HG02610 (cell line): ENCODE measurements around the gene ACOD1.
"Not testable (repeated sequence)": the region's sequence is repeated elsewhere in the genome, so short reads cannot be mapped to it uniquely, and the experiment has no call there.

Experiments
- ATAC-seq: cut with Tn5 transposase; IDR thresholded peaks from one replicate; pipeline ENCODE4 v1.9.1; 2021; ENCODE audit warnings: mild to moderate bottlenecking, moderate library complexity; ENCODE audit not compliant: unreplicated experiment

Gene ACOD1

DNA sequence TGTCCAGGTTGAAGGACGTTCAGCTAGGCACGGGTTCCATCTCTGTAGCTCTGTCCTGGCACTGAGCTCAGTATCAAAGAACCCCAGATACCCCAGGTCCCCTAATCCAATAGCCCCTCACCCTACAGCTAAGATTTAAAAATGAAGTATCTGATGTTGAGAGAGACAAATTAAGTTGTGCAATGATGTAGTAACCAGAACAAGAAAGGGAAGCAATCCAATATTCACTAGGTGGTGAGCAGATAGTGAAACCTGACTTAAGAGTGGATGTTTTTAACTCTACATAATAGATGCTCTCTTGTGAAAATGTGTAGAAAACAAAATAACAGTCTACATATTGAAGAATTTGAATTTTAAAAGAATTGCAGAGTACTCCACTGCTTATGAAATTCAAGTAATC, 1.8 kb downstream of the ACOD1 start:
- no peak for ATAC-seq

DNA sequence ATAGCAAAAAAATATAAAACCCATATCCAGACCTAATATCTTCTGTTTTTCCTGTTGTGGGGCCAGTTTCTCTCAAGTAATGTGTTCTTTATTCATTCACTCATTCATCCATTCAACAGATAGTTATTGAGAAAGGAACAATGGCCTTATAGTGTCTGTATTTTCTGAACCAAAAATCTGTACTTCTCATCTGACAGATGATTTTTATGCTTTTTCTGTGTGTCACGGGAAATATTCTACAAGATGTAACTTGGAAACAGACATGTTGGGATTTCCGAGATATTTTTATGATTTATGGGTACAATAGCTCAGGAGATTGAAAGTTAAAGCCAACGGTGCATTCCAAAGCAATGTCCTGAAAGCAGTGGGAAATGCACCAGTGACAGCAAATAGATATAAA, 5.7 kb downstream of the ACOD1 start:
- ATAC-seq, result no peak

DNA sequence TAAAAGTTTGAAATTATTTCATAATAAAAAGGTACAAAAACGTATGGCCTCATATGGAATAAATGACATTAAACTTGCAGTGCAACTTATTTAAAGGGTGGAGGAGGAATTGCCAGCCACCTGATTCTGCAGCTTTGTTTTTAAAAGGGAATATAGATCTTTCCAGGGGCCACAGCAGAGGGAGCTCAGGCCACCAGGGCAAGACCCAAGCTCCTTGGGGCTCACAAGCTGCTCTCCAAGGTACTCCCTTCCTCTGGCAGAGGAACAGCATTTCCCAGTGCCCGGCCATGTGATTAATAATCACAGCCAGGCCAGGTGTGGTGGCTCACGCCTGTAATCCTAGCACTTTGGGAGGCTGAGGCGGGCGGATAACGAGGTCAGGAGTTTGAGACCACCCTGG, 6.2 kb downstream of the ACOD1 start:
- ATAC-seq, result no peak

DNA sequence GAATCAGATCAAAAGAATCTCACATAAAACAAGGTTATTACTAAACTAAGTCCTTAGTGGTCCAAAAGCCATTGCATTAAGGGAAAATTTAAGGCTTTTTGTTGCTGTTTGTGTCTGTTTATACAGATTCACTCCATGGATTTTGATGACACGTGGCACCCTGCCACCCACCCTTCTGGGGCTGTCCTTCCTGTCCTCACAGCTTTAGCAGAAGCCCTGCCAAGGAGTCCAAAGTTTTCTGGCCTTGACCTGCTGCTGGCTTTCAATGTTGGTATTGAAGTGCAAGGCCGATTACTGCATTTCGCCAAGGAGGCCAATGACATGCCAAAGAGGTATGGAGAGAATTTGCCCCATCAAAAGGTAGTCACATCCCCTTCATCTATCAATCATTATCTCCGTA, 6.9 kb downstream of the ACOD1 start:
- ATAC-seq, result no peak

DNA sequence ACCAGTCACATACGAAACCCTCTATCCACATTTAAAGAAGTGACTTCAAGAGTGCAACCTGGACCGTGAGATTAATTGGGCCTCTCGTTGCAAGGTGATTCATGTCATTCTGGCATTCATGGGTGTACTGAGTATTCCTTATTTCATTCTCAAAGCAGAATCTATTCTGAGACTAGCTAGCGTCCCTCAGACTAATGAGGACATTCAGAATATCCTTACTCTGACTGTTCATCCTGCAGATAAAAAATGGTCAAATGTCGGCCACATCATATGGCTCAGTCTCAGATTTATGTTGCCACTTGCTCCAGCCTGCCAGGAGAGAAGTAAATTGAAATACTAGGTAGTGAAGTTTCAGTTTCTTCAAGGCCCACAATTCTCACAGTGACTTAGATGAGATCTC, 7.3 kb downstream of the ACOD1 start:
- ATAC-seq, result no peak

DNA sequence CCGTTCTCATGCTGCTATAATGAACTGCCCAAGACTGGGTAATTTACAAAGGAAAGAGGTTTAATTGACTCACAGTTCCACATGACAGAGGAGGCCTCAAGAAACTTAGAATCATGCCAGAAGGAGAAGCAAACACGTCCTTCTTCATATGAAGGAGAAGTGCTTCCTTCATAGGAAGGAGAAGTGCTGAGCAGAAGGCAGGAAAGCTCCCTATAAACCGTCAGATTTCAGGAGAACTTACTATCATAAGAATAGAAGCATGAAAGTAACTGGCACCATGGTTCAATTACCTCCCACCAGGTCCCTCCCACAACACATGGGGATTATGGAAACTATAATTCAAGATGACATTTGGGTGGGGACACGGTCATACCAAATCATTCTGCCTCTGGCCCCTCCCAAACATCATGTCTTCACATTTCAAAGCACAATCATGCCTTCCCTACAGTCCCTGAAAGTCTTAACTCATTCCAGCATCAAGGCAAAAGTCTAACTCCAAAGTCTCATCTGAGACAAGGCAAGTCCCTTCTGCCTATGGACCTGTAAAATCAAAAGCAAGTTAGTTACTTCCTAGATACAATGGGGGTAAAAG, 10.6 kb downstream of the ACOD1 start:
- no peak for ATAC-seq

DNA sequence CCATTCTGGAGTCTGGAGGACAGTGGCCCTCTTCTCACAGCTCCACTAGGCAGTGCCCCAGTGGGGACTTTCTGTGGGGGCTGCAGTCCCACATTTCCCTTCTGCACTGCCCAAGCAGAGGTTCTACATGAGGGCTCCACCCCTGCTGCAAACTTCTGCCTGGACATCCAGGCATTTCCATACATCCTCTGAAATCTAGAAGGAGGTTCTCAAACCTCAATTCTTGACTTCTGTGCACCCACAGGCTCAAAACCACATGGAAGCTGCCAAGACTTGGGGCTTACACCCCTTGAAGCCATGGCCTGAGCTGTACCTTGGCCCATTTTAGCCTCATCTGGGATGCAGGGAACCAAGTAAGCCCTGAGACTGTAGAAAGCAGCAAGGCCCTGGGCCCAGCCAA, 11.4 kb downstream of the ACOD1 start:
- ATAC-seq, result not testable (repeated sequence)

DNA sequence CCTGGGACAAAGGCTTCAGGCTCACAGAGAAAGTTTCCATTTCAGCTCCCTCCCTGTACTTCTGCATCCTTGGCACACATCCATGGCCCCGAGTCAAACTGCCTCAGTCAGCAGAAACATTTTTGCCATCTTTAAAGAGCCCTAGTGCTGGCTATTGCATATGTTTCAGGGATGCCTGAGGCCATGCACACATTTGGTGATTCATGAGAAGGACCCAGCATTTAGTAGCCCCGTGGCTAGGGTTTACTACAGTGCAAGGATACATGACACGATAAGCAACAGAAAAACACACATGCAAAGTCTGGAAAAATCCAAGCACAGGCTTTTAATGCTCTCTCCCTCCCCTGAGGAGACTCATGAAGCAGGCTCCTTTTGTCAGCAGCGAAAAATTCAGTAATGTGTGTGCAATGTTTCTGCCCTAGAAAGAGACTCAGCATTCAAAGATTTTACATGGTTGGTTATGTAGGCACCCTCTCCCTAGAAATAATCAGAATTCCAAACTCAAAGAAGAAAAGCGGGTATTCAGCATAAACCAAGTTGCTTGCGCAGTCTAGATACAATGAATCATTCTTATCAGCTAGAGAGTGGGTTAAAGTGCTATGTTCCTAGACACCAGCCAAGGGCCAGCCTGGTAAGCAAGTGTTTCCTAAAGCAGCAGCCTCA, 17.6 kb downstream of the ACOD1 start:
- ATAC-seq, result no peak

DNA sequence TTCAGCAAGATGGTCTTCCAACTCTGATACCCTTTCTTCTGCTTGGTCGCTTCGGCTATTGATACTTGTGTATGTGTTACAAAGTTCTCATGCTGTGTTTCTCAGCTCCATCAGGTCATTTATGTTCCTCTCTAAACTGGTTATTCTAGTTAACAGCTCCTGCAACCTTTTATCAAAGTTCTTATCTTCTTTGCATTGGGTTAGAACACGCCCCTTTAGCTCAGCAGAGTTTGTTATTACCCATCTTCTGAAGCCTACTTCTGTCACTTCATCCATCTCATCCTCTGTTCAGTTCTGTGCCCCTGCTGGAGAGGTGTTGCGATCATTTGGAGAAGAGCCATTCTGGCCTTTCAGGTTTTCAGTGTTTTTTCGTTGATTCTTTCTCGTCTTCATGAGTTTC, 18.7 kb downstream of the ACOD1 start:
- ATAC-seq, result no peak

DNA sequence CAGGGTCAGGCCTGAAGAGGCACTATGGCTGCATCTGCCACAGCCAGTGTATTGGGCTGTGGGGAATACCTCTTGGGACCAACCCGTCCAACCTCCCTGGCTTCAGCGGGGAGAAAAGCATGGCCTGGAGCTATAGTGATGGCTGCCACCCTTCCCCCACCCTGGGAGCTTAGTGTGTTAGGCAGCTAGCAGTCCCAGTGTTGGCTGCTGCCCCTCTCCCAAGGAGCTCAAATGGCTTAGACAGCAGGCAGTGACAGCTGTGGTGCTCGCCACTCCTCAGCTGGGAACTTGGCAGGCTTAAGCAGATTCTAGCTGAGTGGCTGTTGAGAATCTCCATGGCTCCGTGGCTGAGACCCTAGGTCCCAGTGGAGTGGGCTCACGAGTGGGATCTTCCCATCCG, 19.7 kb downstream of the ACOD1 start:
- no peak for ATAC-seq

DNA sequence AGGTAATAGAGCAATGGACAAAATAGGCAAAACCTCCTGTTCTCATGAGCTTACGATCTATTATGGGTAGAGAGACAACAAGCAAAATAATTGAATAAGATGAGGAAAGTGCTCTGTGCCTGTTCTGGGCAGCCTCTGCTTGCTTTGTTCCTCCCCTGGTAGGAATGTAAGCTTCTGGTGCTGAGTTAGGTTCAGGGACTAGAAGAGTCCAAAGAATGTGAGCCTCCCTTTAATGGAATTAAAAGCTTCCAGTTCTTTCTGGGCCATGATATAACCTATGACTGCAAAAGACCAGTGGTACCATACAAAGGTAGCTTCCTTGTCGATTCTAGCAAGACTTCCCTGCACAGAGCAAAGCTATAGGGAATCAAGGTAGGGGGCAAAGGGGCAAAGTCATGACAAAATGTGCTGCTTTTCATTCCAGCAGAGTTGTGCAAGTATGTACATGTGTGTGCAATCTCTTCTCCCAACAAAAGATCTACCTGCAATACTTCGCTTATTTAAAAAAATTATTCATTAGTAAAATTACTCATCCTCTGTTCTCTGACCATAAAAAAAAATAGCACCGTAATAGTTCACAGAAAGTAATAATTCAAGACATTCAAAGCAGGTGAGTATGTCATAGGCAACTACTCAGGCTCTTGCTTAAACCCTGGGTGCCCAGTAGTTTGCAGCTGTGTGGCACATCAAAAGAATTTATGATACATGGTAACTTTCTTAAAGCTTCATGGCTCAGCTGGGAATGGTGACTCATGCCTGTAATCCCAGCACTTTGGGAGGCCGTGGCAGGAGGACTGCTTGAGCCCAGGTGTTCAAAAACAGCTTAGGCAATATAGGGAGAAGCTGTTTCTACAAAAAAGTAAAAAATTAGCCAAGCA, 21.4 kb downstream of the ACOD1 start:
- no peak for ATAC-seq

DNA sequence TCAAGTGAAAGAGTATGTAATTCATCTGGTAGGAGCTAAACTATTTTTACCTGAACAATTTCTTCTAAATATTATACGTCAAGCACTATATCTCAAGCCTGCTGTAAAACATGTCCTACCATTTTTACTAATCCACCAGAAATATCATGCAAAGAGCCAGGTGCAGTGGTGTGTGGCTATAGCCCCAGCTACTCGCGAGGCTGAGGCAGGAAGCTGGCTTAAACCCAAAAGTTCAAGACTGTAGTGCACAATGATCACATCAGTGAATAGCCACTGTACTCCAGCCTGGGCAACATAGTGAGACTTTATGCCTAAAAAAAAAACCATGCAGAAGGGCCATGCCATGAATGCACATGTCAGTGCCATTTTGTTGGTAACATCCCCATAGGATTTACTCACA, 22.9 kb downstream of the ACOD1 start:
- ATAC-seq, result peak; percentile 68

DNA sequence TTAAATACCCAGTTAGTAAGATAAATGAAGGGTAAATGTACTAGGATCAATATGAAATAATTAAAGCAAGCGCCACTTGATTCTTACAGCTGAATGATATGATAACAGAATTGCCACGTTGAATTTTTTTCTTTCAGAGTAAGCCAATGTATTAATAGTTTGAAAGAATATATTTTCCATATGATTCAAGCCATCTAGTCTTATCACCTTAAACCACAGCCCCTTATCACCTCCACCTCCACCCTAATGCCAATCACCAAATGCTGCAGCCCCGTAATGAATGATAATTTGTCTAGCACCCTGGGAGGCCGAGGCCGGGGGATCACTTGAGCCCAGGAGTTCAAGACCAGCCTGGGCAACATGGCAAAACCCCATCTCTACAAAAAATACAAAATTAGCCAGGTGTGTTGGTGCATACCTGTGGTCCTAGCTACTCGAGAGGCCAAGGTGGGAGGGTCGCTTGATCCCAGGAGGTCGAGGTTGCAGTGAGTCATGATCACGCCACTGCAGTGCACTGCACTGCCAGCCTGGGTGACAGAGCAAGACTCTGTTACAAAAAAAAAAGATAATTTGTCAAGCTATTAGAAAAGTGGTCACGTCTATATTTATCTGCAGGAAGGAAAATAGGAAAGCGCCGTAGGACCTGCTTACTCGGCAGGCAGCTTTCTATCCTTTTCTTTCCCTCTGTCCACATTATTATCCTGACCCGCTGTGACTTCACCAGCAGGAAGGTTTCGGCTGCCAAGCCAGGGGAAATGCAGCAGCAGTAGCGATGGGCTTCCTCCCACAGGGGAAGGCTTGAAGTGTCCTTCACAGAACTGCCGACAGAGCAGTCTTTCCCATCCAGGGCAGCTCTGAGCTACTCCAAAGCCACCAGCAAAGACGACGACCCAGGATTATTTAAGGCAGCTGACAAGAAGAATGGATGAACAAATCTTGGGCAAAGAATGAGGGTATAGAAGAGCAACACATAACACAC, 23.8 kb downstream of the ACOD1 start:
- ATAC-seq, result no peak

DNA sequence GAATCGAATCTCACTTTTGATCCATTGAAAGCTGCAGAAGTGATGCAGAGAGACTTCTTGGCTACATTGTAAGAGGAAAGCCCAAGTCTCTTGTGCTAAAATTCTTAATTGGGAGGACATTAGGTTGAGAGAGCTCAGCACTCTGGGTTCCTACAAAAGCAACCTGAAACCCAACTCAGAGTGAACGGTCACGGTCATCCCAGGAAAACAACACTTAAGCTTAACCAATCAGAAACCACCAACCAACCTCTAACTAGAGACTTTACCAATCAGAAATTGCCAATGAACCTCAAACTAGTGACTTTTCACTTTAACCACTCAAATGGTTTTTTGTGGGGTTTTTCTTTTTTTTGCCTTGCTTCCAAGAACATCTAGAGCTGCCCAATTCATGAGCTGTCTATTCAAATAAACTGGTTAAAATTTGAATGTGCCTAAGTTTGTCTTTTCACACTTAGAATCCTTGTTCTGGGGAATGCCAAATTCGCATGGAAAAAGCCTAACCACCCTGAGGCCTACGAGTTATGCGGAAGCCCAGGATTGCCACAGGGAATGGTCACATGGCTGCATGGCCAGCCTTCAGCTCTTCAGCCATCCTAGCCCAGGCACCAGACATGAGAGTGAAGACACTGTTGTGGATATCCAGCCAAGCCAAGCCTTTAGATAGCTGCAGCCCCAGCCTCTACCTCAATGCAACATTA, 25.8 kb downstream of the ACOD1 start:
- no peak for ATAC-seq

DNA sequence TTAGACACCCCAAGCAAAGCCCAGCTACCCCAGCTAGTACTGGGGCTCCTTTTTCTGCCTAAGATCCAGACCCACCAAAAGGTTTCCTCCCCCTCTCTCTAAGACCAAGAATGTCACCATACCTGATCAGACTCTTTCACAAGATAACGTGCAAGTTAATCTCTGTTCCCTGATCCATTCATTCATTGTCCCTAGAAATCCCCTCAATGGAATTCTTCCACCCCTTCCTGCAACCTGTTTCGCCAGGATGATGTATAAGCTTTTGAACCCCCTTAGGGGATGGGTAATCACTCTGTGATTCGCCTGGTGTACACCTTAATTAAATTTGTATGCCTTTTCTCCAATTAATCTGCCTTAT, 26.3 kb downstream of the ACOD1 start:
- no peak for ATAC-seq

DNA sequence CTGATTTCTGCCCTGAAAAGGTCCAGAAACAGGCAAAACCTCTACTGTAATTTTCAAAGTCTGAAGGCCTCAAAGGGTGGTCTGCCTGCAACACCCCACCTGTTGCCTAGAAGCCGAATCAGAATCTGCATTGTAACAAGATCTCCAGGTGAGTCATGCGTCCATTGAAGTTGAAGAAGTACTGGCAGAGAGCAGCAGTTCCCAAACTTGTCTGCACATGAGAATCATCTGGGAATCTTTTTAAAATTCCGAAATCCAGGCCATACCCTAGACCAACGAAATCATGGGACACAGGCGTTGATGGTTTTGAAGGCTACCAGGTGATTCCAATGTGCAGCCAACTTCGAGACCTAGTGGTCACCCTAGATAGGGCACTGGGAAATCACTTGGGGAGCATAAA, 27.6 kb downstream of the ACOD1 start:
- no peak for ATAC-seq

DNA sequence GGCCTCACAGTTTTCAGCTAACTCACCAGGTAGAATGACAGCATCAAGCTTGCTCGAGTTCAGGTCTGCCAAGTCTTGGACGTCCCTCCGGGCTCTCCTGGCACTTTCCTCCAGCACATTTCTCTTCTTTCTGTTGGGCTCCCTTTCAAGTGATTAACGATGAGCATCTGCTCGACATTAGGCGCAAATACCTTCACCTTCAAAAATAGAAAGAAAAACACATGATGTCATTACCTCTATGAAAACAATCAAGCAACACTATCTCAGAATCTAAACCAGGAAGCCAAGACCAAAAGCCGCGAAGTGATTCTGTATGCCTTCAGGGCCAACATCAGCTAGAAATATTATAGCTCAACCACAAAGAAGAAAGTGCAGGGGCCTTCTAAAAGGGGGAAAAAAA, 28.2 kb downstream of the ACOD1 start:
- no peak for ATAC-seq

DNA sequence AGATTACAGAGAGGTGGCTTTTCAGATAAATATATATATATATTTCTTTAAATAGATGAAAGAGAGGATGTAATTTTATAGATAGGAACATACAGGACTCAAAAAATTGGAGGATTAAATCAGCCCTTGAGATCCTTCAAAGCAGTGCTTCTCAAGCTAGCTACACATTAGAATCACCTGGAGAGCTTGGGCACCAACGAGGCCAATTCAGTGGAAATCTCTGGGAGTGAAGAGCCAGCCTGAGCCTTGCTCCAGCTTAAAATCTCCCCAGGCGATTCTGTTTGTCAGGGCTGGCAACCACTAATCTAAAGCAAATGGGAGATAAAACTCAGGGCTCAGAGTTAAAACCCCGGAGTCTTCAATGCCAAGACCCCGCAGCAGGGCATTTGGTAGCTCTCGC, 28.6 kb downstream of the ACOD1 start:
- no peak for ATAC-seq

DNA sequence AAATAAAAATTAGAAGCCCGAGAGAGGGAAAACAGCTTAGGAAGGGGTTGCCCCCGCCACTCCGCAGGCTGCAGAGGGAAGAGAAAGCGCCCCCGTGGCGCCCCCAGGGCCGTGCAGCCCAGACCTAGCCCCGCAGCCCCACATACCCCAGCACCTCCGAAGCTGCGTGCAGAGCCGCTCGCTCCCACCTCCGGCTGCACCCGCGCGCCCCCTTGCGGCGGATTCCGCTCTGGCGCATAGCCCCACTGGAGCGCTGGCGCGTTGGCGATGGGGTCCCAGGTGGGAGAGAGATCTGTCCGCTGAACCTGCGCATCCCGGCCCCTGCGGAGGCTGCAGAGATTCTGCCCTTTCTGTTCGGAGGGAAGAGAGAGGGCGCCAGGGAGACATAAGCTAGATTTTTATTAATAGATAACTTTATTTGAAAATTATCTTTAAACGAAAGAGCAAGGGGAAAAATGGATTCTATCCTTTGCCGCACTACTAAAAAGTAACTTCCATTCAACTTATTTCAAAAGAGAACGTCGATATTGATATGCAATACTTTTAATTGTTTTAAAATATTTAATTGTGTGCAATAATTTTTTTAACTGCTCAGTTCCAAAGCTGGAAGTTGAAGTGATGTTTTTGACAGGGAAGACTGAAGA, 31.9 kb downstream of the ACOD1 start:
- ATAC-seq, result peak; percentile 99

DNA sequence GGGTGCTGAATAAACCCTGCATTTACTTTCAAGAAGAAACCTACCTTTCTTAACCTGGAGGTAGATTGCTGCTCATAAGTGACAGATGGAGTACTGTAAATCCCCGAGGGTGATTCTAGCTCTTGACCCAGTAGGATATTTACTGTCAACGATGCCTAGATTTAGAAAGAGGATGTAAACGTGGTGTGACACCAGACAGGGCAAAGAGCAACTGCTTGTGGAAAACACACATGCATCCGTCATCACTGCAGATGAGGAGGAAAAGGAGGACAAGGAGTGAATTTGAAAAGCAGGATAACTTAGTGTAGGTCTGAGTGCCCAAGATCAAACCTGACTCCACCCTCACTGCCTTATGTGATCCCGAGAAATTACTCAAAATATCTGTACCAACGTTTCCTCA, 33.8 kb downstream of the ACOD1 start:
- no peak for ATAC-seq
